Measurements from ENCODE around the gene GLRX5.

- no peak for TF ChIP-seq POLR2A (IDR thresholded peaks at IDR 0.05)
- no peak for TF ChIP-seq CTCF (IDR thresholded peaks at IDR 0.05 in 4 of 5, conservative IDR thresholded peaks at IDR 0.05 in 1 of 5)
Measured at GRCh38 chr14:95522116-95522515, 12.7 kb upstream of the GLRX5 start.

Data from gastrocnemius medialis (tissue), 4 donors.